ENCODE measurements around the gene FSTL4.

DNA sequence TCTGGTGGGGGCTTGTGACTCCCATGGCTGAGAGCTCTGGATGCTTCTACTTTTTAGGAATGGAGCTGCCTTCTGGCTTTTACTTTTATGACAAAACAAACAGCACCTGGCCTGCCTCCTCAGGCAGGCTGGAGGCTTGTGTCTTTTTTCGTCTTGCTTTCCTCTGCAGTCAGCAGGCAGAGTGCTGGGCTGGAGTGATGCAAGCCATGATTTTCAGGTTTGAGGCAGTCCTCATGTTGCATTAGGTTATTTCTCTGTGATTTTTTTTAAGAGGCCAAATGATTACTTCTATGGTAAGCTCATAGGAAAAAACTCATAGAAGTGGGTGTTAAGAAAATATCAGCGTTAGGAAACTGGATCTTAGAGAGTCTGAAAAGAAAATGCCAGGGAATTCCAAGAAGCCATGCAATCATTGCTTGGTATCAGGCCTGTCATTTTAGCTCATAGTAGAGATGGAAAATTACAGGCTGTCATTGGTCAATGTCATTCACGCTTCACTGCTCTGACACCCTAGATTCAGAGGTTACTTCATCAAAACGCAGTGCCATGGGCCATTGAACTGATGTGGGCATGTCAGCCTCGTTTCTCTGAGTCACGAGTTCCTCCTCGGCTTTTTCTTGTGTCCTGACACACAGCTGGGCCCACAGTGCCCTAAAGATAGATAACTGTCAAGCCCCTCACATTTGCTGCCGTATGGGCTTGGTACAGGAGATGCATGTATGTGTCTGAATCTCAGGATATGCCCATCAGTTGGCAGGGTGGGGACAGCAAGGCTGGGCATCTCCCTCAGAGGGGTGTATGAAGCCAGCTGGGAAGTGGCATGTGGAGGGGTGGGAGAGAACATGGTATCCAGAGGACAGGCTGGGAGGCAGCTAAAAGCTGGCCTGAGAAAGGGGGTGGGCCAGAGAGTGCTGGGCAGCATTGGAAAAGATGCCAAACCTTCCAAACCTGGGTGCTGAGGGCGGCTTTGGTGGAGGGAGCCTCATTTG lies 408.7 kb downstream of the FSTL4 start:
- TF ChIP-seq, protein P1, sequence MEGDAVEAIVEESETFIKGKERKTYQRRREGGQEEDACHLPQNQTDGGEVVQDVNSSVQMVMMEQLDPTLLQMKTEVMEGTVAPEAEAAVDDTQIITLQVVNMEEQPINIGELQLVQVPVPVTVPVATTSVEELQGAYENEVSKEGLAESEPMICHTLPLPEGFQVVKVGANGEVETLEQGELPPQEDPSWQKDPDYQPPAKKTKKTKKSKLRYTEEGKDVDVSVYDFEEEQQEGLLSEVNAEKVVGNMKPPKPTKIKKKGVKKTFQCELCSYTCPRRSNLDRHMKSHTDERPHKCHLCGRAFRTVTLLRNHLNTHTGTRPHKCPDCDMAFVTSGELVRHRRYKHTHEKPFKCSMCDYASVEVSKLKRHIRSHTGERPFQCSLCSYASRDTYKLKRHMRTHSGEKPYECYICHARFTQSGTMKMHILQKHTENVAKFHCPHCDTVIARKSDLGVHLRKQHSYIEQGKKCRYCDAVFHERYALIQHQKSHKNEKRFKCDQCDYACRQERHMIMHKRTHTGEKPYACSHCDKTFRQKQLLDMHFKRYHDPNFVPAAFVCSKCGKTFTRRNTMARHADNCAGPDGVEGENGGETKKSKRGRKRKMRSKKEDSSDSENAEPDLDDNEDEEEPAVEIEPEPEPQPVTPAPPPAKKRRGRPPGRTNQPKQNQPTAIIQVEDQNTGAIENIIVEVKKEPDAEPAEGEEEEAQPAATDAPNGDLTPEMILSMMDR (conservative IDR thresholded peaks at IDR 0.05; ENCODE audit: low read depth, low read length): no peak
- no peak for TF ChIP-seq RFX5 (IDR thresholded peaks at IDR 0.05; ENCODE audit: low read depth, low read length)
- no peak for TF ChIP-seq POLR2A (IDR thresholded peaks at IDR 0.05; ENCODE audit: low read depth, low read length)
- no peak for TF ChIP-seq RAD21 (IDR thresholded peaks at IDR 0.05; ENCODE audit: low read length)
- no peak for TF ChIP-seq MAFK (IDR thresholded peaks at IDR 0.05; ENCODE audit: low read depth, low read length)
- TF ChIP-seq, protein P2, sequence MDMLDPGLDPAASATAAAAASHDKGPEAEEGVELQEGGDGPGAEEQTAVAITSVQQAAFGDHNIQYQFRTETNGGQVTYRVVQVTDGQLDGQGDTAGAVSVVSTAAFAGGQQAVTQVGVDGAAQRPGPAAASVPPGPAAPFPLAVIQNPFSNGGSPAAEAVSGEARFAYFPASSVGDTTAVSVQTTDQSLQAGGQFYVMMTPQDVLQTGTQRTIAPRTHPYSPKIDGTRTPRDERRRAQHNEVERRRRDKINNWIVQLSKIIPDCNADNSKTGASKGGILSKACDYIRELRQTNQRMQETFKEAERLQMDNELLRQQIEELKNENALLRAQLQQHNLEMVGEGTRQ (IDR thresholded peaks at IDR 0.05; ENCODE audit: low read depth, low read length): no peak
- no peak for TF ChIP-seq MXI1 (IDR thresholded peaks at IDR 0.05; ENCODE audit: borderline replicate concordance, low read depth, low read length)

Data from IMR-90 (cell line).